ENCODE results near the gene TPPP2.

Gene TPPP2

GRCh38 chr14:21081521-21082142, 51.6 kb downstream of the TPPP2 start:
- DNase-seq, result no peak
